Esophagus muscularis mucosa (tissue), 4 donors: ENCODE measurements around the gene TBC1D21. TPM values are rescaled to one million over a fixed set of nuclear protein-coding genes. Genes with fewer than 3 reads are reported as not detected.

Experiments
- DNase-seq: peaks from one replicate; pipeline ENCODE4 v3.0.0-alpha.2; 2017; ENCODE audit errors: extremely low spot score
- H3K27ac ChIP-seq, 4 donors: fragments of 200-600 bp; sonication (generic); replicated peaks in 1 of 4; 1 replicate in 3 of 4; 2 replicates in 1 of 4; pipeline ENCODE4 v1.5.1; 2016 to 2019; ENCODE audit warnings: mild to moderate bottlenecking in 1 of 4
- H3K27me3 ChIP-seq, 4 donors: fragments of 200-600 bp; sonication (generic); one replicate each; pipeline versions ENCODE4 v1.5.1 to v1.6.0; 2016 to 2019
- H3K36me3 ChIP-seq, 4 donors: fragments of 200-600 bp; sonication (generic); one replicate each; pipeline ENCODE4 v1.5.1; 2016 to 2019
- H3K4me1 ChIP-seq, 4 donors: fragments of 200-600 bp; sonication (generic); one replicate each; pipeline ENCODE4 v1.5.1; 2016 to 2019
- H3K4me3 ChIP-seq, 4 donors: fragments of 200-600 bp; sonication (generic); 1 replicate in 2 of 4; 2 replicates in 2 of 4; pipeline ENCODE4 v1.5.1; 2016 to 2019; ENCODE audit warnings: mild to moderate bottlenecking in 4 of 4, moderate library complexity in 1 of 4
- H3K9me3 ChIP-seq, 4 donors: fragments of 200-600 bp; sonication (generic); 1 replicate in 3 of 4; 2 replicates in 1 of 4; pipeline ENCODE4 v1.5.1; 2016 to 2019
- EP300 ChIP-seq: sonication (generic); formaldehyde crosslinking; IDR thresholded peaks from one replicate; pipeline ENCODE4 v1.6.1; 2017; ENCODE audit warnings: antibody characterized with exemption
- POLR2A ChIP-seq: fragments of 450-650 bp; IDR thresholded peaks from one replicate; pipeline ENCODE4 v1.6.1; 2017; ENCODE audit warnings: antibody characterized with exemption, moderate library complexity, mild to moderate bottlenecking, low read depth
- POLR2AphosphoS5 ChIP-seq, 2 donors: sonication (generic); formaldehyde crosslinking; IDR thresholded peaks; one replicate each; pipeline ENCODE4 v1.6.1; 2017; ENCODE audit warnings: antibody characterized with exemption in 2 of 2
- WGBS: methylation state at CpG from one replicate; pipeline ENCODE4 v1.1.5; 2018; 5-methylcytosine and 5-hydroxymethylcytosine counted together
- intact Hi-C: fragments of 100-400 bp; cut with DNase I; formaldehyde crosslinking; loops from one replicate; pipeline ENCODE4 v1.15.1; 2023
- total RNA-seq, 4 donors: library from RNA; depleted of rRNA; stranded (reverse); fragments of >200 nt; gene quantifications; one replicate each; pipeline versions ENCODE4 v1.1.0 to v1.2.1, GENCODE V29; 2016
- TF ChIP-seq, protein P1 (sequence below), 3 experiments: fragments of 200-600 bp in 2 of 3; fragments of 450-650 bp in 1 of 3; sonication (generic) in 2 of 3; IDR thresholded peaks; one replicate each; pipeline ENCODE4 v1.5.1; 2017 to 2019; ENCODE audit warnings: antibody characterized with exemption in 3 of 3, mild to moderate bottlenecking in 2 of 3, moderate library complexity in 1 of 3

The TBC1D21 gene
- total RNA-seq, 4 donors from 2014 or later, result not detected

DNA sequence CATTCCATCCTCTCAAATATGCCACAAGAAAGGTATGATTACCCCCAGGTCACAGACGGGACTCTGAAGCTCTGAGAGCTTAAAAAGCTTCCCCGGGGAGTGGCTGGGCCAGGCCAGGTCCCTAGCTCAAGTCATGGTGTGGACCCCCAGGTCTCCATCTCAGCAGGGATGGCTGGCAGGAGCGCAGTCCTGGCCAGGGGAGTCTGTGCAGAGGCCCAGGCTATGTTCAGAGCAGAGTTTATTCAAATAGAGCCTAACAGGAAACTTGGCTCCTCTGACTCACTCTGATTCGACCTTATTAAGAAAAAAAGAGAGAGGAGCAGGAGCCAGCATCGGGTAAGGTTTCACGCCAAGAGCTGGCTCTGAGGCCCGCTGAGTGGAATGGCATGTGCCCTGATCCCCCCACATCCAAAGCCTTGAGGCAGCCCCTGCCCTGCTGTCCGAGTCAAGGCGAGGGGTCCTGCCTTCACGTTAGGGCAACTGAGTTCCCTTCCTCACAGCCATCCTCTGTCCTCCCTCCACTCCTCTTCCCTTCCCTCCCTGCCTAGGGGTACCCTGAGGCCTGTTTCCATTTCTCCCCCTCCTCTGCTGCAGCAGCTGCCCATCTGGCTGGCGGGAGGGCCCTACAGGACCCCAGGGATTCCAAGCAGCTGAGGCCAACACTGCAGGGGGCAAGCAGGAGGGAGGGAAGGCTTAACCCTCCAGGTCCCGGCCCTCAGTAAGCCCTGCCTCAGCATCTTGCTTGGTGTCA, 51.0 kb downstream of the TBC1D21 start:
- Histone ChIP-seq H3K27ac (peak overlapping the region; percentile 92 to 96 (median 94)), H3K9me3 (no peaks in the 10 kb centered on the region), H3K4me3 (peak overlapping the region in 1 of 4 donors; percentile 2), H3K27me3 (peaks cover 0 to 17% (median 0%) of the 10 kb centered on the region in 4 donors), H3K4me1 (peaks cover 74 to 93% (median 91%) of the 10 kb centered on the region in 4 donors), H3K36me3 (no peaks in the 10 kb centered on the region)
- WGBS, result 18% methylated on average over 12 of the region's 12 CpGs
- no peak for DNase-seq
- intact Hi-C loops, result no loop called here
- TF ChIP-seq POLR2AphosphoS5 (IDR thresholded peaks at IDR 0.05) (peak; percentile 41 to 51), EP300 (no peak)

DNA sequence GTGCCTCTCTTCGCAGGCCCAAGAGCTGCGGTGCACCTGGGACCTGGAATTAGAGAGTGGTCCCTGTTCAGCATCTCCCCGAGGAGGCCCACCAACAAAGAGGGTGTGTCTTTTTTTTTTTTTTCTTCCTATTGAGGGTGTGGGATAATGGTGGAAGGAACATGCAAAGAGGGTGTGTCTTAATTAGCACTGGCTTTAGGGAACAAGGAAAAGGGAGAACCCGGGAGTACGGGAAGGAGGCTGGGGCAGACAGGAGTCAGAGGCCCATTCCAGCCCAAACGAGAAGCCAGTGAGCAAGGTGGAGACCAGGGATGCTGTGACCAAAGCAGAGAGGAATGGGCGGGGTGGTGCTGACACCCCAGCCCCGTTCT, 52.5 kb downstream of the TBC1D21 start:
- WGBS, result 42% methylated on average over 8 of the region's 8 CpGs
- Histone ChIP-seq H3K36me3 (no peaks in the 10 kb centered on the region), H3K27ac (peak overlapping the region; percentile 92 to 96 (median 94)), H3K9me3 (no peaks in the 10 kb centered on the region), H3K4me3 (peak overlapping the region; percentile 64 to 80 (median 77)), H3K4me1 (peaks cover 78 to 100% (median 100%) of the 10 kb centered on the region in 4 donors), H3K27me3 (peaks cover 0 to 29% (median 0%) of the 10 kb centered on the region in 4 donors)
- TF ChIP-seq, protein P1, sequence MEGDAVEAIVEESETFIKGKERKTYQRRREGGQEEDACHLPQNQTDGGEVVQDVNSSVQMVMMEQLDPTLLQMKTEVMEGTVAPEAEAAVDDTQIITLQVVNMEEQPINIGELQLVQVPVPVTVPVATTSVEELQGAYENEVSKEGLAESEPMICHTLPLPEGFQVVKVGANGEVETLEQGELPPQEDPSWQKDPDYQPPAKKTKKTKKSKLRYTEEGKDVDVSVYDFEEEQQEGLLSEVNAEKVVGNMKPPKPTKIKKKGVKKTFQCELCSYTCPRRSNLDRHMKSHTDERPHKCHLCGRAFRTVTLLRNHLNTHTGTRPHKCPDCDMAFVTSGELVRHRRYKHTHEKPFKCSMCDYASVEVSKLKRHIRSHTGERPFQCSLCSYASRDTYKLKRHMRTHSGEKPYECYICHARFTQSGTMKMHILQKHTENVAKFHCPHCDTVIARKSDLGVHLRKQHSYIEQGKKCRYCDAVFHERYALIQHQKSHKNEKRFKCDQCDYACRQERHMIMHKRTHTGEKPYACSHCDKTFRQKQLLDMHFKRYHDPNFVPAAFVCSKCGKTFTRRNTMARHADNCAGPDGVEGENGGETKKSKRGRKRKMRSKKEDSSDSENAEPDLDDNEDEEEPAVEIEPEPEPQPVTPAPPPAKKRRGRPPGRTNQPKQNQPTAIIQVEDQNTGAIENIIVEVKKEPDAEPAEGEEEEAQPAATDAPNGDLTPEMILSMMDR (IDR thresholded peaks at IDR 0.05), result no peak
- TF ChIP-seq EP300, result no peak
- DNase-seq, result no peak
- intact Hi-C loops, result no loop called here

DNA sequence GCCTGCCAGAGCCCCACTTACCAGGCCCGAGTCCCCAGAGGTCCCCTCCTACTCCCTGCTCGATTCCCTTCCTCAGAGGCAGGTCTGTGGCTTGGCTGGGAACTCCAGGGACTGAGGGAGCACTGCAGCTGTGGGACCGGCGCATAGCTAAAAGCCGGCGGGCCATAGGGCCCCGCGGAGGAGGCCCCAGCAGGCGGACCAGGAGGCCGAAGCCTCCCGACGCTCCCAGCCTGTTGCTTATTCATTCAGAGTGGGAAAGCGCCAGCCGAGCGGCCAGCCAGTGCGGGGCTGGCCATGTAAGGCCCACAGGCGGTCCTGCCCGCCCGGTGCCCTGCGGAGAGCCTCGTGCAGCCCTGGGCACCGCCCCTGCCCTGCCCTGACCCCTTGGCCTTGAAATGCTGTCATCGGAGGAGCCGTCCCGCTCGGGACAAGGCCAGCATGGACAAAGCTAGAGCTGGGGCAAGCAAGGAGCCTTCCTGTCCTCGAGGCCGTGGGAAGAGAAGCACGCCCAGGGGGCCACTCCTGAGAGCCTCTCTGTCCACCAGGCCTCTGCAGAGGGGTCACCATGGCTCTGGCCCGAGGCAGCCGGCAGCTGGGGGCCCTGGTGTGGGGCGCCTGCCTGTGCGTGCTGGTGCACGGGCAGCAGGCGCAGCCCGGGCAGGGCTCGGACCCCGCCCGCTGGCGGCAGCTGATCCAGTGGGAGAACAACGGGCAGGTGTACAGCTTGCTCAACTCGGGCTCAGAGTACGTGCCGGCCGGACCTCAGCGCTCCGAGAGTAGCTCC, 53.0 kb downstream of the TBC1D21 start, which contains the start of gene LOXL1:
Gene LOXL1, plus strand, starts transcription at position 244 of the 784 bp plus-strand sequence. Its CDS starts 322 bp downstream, at position 566.
- H3K9me3 ChIP-seq, result no peaks in the 10 kb centered on the region
- peaks cover 0 to 33% (median 0%) of the 10 kb centered on the region in 4 donors for H3K27me3 ChIP-seq
- TF ChIP-seq, protein P1 (IDR thresholded peaks at IDR 0.05), result peak in 1 of 3 experiments; percentile 12
- no peak for TF ChIP-seq EP300
- peak; percentile 38 for TF ChIP-seq POLR2A
- TF ChIP-seq POLR2AphosphoS5 (IDR thresholded peaks at IDR 0.05), result peak; percentile 92 to 93
- DNase-seq, result no peak
- peak within 1 kb of the TSS; percentile 92 to 96 (median 94) for H3K27ac ChIP-seq
- H3K4me1 ChIP-seq, result peaks cover 73 to 100% (median 100%) of the 10 kb centered on the region in 4 donors
- peak within 1 kb of the TSS; percentile 64 to 80 (median 77) for H3K4me3 ChIP-seq
- 15% methylated on average over 19 of the region's 47 CpGs for WGBS
- peaks cover 0 to under 1% (median 0%) of the 10 kb centered on the region in 4 donors for H3K36me3 ChIP-seq
- intact Hi-C loops, result no loop called here

DNA sequence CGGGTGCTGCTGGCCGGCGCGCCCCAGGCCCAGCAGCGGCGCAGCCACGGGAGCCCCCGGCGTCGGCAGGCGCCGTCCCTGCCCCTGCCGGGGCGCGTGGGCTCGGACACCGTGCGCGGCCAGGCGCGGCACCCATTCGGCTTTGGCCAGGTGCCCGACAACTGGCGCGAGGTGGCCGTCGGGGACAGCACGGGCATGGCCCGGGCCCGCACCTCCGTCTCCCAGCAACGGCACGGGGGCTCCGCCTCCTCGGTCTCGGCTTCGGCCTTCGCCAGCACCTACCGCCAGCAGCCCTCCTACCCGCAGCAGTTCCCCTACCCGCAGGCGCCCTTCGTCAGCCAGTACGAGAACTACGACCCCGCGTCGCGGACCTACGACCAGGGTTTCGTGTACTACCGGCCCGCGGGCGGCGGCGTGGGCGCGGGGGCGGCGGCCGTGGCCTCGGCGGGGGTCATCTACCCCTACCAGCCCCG, 53.7 kb downstream of the TBC1D21 start:
- Histone ChIP-seq H3K27me3 (peaks cover 0 to 33% (median 0%) of the 10 kb centered on the region in 4 donors), H3K27ac (peak overlapping the region; percentile 92 to 96 (median 94)), H3K4me3 (peak overlapping the region; percentile 64 to 80 (median 77)), H3K9me3 (no peaks in the 10 kb centered on the region), H3K36me3 (peaks cover 0 to 6% (median 3%) of the 10 kb centered on the region in 4 donors), H3K4me1 (peaks cover 66 to 100% (median 98%) of the 10 kb centered on the region in 4 donors)
- no peak for DNase-seq
- WGBS, result no CpG with 5 or more reads among the region's 65 CpGs
- TF ChIP-seq POLR2AphosphoS5 (IDR thresholded peaks at IDR 0.05) (peak in 1 of 2 donors; percentile 26), EP300 (no peak)
- TF ChIP-seq, protein P1 (IDR thresholded peaks at IDR 0.05), result no peak
- intact Hi-C loops, result no loop called here
